ENCODE results near the gene PSMC2. TPM values are rescaled to one million over a fixed set of nuclear protein-coding genes. Genes with fewer than 3 reads are reported as not detected.

The PSMC2 gene
- total RNA-seq, 1 experiment from 2014 or later: 121 TPM

GRCh38 chr7:103325744-103326143, 21.7 kb upstream of the PSMC2 start:
- H3K36me3 Mint-ChIP-seq: peaks cover 52% of the 10 kb centered on the region
- H3K9me3 Mint-ChIP-seq: no peaks in the 10 kb centered on the region
- TF ChIP-seq ZNF396 (CRISPR knock-in tag; IDR thresholded peaks at IDR 0.05; ENCODE audit: borderline replicate concordance): no peak
- DNase-seq (ENCODE audit: low spot score) (no peak), ATAC-seq (no peak)
- no peak overlapping the region for H3K27ac Mint-ChIP-seq
- no peak overlapping the region for H3K4me3 Mint-ChIP-seq
- H3K27me3 Mint-ChIP-seq (ENCODE audit: low read depth): no peaks in the 10 kb centered on the region
- ChIA-PET POLR2A (no interaction called here), CTCF (interaction anchor here (0.7 kb wide), 1 partner anchor 83 kb away, joined by 3 read pairs; no protein-coding TSS in a partner anchor)
- H3K4me1 Mint-ChIP-seq: peaks cover 15% of the 10 kb centered on the region

- peaks cover 59% of the 10 kb centered on the region for H3K36me3 Mint-ChIP-seq
- no peaks in the 10 kb centered on the region for H3K27me3 Mint-ChIP-seq (ENCODE audit: low read depth)
- H3K4me1 Mint-ChIP-seq: no peaks in the 10 kb centered on the region
These were observed 10.7 kb upstream of the PSMC2 start for GRCh38 chr7:103336761-103337160.

DNA sequence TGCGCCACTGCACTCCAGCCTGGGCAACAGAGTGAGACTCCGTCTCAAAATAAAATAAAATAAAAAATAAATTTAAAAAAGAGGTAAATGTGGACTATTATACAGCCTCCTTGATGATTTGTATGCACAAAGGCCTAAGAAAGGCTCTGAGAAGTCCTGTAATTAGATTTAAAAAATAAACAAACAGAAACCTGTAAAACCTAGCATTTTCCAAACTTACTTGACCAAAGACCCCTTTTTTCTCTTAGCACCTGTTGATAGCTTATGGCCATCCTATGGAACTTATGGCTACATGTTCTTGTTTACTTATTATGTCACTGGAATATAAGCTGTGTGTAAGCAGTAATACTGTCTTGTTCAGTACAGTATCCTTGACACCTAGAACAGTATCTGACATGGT, 8.6 kb upstream of the PSMC2 start:
- Mint-ChIP-seq H3K27ac (no peak overlapping the region), H3K4me1 (peaks cover 5% of the 10 kb centered on the region; the same call in 1 of the 2 replicates), H3K9me3 (no peaks in the 10 kb centered on the region), H3K4me3 (no peak overlapping the region), H3K36me3 (peaks cover 54% of the 10 kb centered on the region), H3K27me3 (ENCODE audit: low read depth) (no peaks in the 10 kb centered on the region)
- CTCF ChIA-PET: no interaction called here
- no peak for ATAC-seq
- TF ChIP-seq KAT7 (CRISPR knock-in tag; IDR thresholded peaks at IDR 0.05; ENCODE audit: borderline replicate concordance): no peak
- TF ChIP-seq PRRX2 (CRISPR knock-in tag; IDR thresholded peaks at IDR 0.05): no peak
- TF ChIP-seq, protein P1, sequence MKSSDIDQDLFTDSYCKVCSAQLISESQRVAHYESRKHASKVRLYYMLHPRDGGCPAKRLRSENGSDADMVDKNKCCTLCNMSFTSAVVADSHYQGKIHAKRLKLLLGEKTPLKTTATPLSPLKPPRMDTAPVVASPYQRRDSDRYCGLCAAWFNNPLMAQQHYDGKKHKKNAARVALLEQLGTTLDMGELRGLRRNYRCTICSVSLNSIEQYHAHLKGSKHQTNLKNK (CRISPR knock-in tag; IDR thresholded peaks at IDR 0.05): no peak
- DNase-seq (ENCODE audit: low spot score): no peak
- POLR2A ChIA-PET: no interaction called here

More at GRCh38 chr7:103336761-103337160, 10.7 kb upstream of the PSMC2 start:
- ChIA-PET CTCF (no interaction called here), POLR2A (no interaction called here)
- no peak for TF ChIP-seq ZSCAN18 (CRISPR knock-in tag; IDR thresholded peaks at IDR 0.05)
- no peak for TF ChIP-seq JAZF1 (CRISPR knock-in tag; IDR thresholded peaks at IDR 0.05)
- no peak for TF ChIP-seq ZNF317 (CRISPR knock-in tag; IDR thresholded peaks at IDR 0.05; ENCODE audit: borderline replicate concordance, low read depth)
- no peak for TF ChIP-seq ESRRA (CRISPR knock-in tag; IDR thresholded peaks at IDR 0.05; ENCODE audit: borderline replicate concordance)
- no peak for TF ChIP-seq MLX (CRISPR knock-in tag; IDR thresholded peaks at IDR 0.05)
- no peak for TF ChIP-seq NFATC4 (CRISPR knock-in tag; IDR thresholded peaks at IDR 0.05)
- TF ChIP-seq GRHL2 (CRISPR knock-in tag; IDR thresholded peaks at IDR 0.05; ENCODE audit: insufficient replicate concordance, severe bottlenecking): no peak
- TF ChIP-seq AFF4 (CRISPR knock-in tag; IDR thresholded peaks at IDR 0.05; ENCODE audit: borderline replicate concordance): no peak
- TF ChIP-seq ELF4 (CRISPR knock-in tag; IDR thresholded peaks at IDR 0.05; ENCODE audit: low read depth): no peak
- no peak overlapping the region for H3K4me3 Mint-ChIP-seq
- no peak overlapping the region for H3K27ac Mint-ChIP-seq
- ATAC-seq (no peak), DNase-seq (ENCODE audit: low spot score) (no peak)
- H3K9me3 Mint-ChIP-seq: no peaks in the 10 kb centered on the region

- CTCF ChIA-PET: no interaction called here
- POLR2A ChIA-PET: no interaction called here
- Mint-ChIP-seq H3K9me3 (no peaks in the 10 kb centered on the region), H3K4me3 (no peak overlapping the region), H3K27me3 (ENCODE audit: low read depth) (no peaks in the 10 kb centered on the region), H3K36me3 (peaks cover 47% of the 10 kb centered on the region), H3K27ac (no peak overlapping the region), H3K4me1 (peaks cover 5% of the 10 kb centered on the region; the same call in 1 of the 2 replicates)
- DNase-seq (ENCODE audit: low spot score) (no peak), ATAC-seq (no peak)
- TF ChIP-seq SMAD3 (CRISPR knock-in tag; IDR thresholded peaks at IDR 0.05; ENCODE audit: borderline replicate concordance) (no peak), ZNF232 (CRISPR knock-in tag; IDR thresholded peaks at IDR 0.05) (no peak), CREB1 (CRISPR knock-in tag; IDR thresholded peaks at IDR 0.05) (no peak), IRF1 (CRISPR knock-in tag; IDR thresholded peaks at IDR 0.05) (no peak), ESRRA (CRISPR knock-in tag; IDR thresholded peaks at IDR 0.05; ENCODE audit: borderline replicate concordance) (no peak), USF1 (CRISPR knock-in tag; IDR thresholded peaks at IDR 0.05) (no peak), TP53 (CRISPR knock-in tag; IDR thresholded peaks at IDR 0.05) (no peak)
These were observed 6.0 kb upstream of the PSMC2 start for GRCh38 chr7:103341466-103341865.

Measured in WTC11 (cell line).